Keratinocyte (primary cell): ENCODE results near the gene XPO1. TPM values are rescaled to one million over a fixed set of nuclear protein-coding genes. Genes with fewer than 3 reads are reported as not detected.

Experiments used
- DNase-seq: peaks from one replicate; pipeline ENCODE4 v3.0.0-alpha.2; 2011; ENCODE audit warnings: low read depth, missing footprints, low spot score
- FAIRE-seq: peaks from 2 replicates; lab custom pipeline; 2011; peaks lifted over from hg19 to GRCh38; lab: Jason Lieb, UNC
- H2AFZ ChIP-seq: 2 replicates; pipeline ENCODE4 v1.6.0; 2012; ENCODE audit warnings: low read length, control low read depth, inconsistent platforms; ENCODE audit not compliant: control insufficient read depth
- H3K27ac ChIP-seq: 2 replicates; pipeline ENCODE4 v1.5.1; 2011; ENCODE audit warnings: low read length; ENCODE audit not compliant: control insufficient read depth, insufficient read depth
- H3K27me3 ChIP-seq: 3 replicates; pipeline ENCODE4 v1.6.0; 2011; ENCODE audit warnings: low read length; ENCODE audit not compliant: control insufficient read depth, insufficient read depth; ENCODE audit errors: extremely low read depth
- H3K36me3 ChIP-seq, 2 experiments: 2 replicates in 1 of 2; 3 replicates in 1 of 2; pipeline ENCODE4 v1.5.1; 2011; ENCODE audit warnings: low read length in 2 of 2, mild to moderate bottlenecking in 1 of 2; ENCODE audit not compliant: control insufficient read depth in 2 of 2, insufficient read depth in 2 of 2; ENCODE audit errors: extremely low read depth in 1 of 2
- H3K4me1 ChIP-seq: 3 replicates; pipeline ENCODE4 v1.5.1; 2011; ENCODE audit warnings: low read length; ENCODE audit not compliant: control insufficient read depth, insufficient read depth; ENCODE audit errors: extremely low read depth
- H3K4me2 ChIP-seq: 3 replicates; pipeline ENCODE4 v1.6.0; 2011; ENCODE audit warnings: low read depth, low read length; ENCODE audit not compliant: control insufficient read depth, insufficient read depth; ENCODE audit errors: extremely low read depth
- H3K4me3 ChIP-seq, 3 experiments: fragments of 200-600 bp in 1 of 3; sonication (generic) in 1 of 3; 2 replicates in 2 of 3; 3 replicates in 1 of 3; pipeline ENCODE4 v1.5.1; 2011 to 2016; ENCODE audit warnings: low read length in 3 of 3, mild to moderate bottlenecking in 3 of 3, control low read depth in 2 of 3, inconsistent platforms in 1 of 3, low read depth in 1 of 3, mixed read lengths in 1 of 3, mixed run types in 1 of 3, moderate library complexity in 1 of 3; ENCODE audit not compliant: control insufficient read depth in 2 of 3, insufficient read depth in 2 of 3; ENCODE audit errors: extremely low read depth in 1 of 3
- H3K79me2 ChIP-seq: 2 replicates; pipeline ENCODE4 v1.6.0; 2012; ENCODE audit warnings: low read length; ENCODE audit not compliant: control insufficient read depth, insufficient read depth
- H3K9ac ChIP-seq: 3 replicates; pipeline ENCODE4 v1.6.0; 2011; ENCODE audit warnings: low read length; ENCODE audit not compliant: control insufficient read depth, insufficient read depth; ENCODE audit errors: extremely low read depth
- H3K9me1 ChIP-seq: 3 replicates; pipeline ENCODE4 v1.6.0; 2011; ENCODE audit warnings: low read length; ENCODE audit not compliant: control insufficient read depth, insufficient read depth; ENCODE audit errors: extremely low read depth
- H3K9me3 ChIP-seq: 2 replicates; pipeline ENCODE4 v1.5.1; 2012; ENCODE audit warnings: low read depth, low read length; ENCODE audit not compliant: control insufficient read depth
- H4K20me1 ChIP-seq: 3 replicates; pipeline ENCODE4 v1.6.0; 2011; ENCODE audit warnings: low read length; ENCODE audit not compliant: control insufficient read depth, insufficient read depth; ENCODE audit errors: extremely low read depth
- CTCF ChIP-seq, 3 experiments: IDR thresholded peaks in 1 of 3; conservative IDR thresholded peaks in 1 of 3; optimal IDR thresholded peaks in 1 of 3; 2 replicates in 2 of 3; 3 replicates in 1 of 3; pipeline versions ENCODE3 to v1.5.1; 2011; ENCODE audit warnings: low read length in 3 of 3, mild to moderate bottlenecking in 3 of 3, moderate library complexity in 2 of 3, control low read depth in 1 of 3, inconsistent platforms in 1 of 3; ENCODE audit not compliant: insufficient read depth in 2 of 3; ENCODE audit errors: extremely low read depth in 1 of 3
- EZH2 ChIP-seq: IDR thresholded peaks from one replicate; pipeline ENCODE4 v1.6.1; 2012; ENCODE audit warnings: inconsistent platforms, mild to moderate bottlenecking, low read length, moderate library complexity
- dilution Hi-C: fragments of 300-500 bp; cut with MboI; formaldehyde crosslinking; loops from one replicate; pipeline ENCODE4 v1.7.0; 2020; ENCODE audit warnings: low sequenced_read_pairs; ENCODE audit not compliant: extremely low pct_ligation_motif_present
- polyA plus RNA-seq, 5 experiments: library from polyadenylated mRNA; depleted of rRNA in 3 of 5; stranded (reverse) in 3 of 5; stranded (forward) in 1 of 5; unstranded in 1 of 5; fragments of >200 nt; gene quantifications; 1 replicate in 1 of 5; 2 replicates in 3 of 5; 3 replicates in 1 of 5; pipeline versions ENCODE4 v1.2.1 to v1.2.3, GENCODE V29; 2011 to 2012; ENCODE audit warnings: missing spikeins in 2 of 5, low read depth in 1 of 5, low replicate concordance in 1 of 5

The XPO1 gene
- polyA plus RNA-seq, 1 donor (not counting 4 experiments of a cell fraction or from before 2014, with no cell fraction given), result 144 TPM

GRCh38 chr2:61536180-61536571, 2.0 kb downstream of the XPO1 start:
- TF ChIP-seq EZH2 (no peak), CTCF (optimal IDR thresholded peaks at IDR 0.05 in 1 of 3, IDR thresholded peaks at IDR 0.05 in 1 of 3, conservative IDR thresholded peaks at IDR 0.05 in 1 of 3; ENCODE audit: extremely low read depth in 1 of 3, insufficient read depth in 2 of 3, low read length in 3 of 3) (no peak)
- H3K79me2 ChIP-seq, result peaks cover 67% of the 10 kb centered on the region
- H4K20me1 ChIP-seq, result peaks cover 9% of the 10 kb centered on the region
- no peaks in the 10 kb centered on the region for H3K9me3 ChIP-seq
- FAIRE-seq (peak; percentile 43), DNase-seq (no peak)
- H3K9me1 ChIP-seq, result no peaks in the 10 kb centered on the region
- H3K27me3 ChIP-seq, result no peaks in the 10 kb centered on the region
- peak overlapping the region; percentile 1 for H2AFZ ChIP-seq
- dilution Hi-C loops, result no loop called here
- peak overlapping the region; percentile 93 for H3K9ac ChIP-seq
- H3K4me2 ChIP-seq, result peak overlapping the region; percentile 77
- H3K27ac ChIP-seq, result peak overlapping the region; percentile 97
- peaks cover 1 to 5% of the 10 kb centered on the region in 2 experiments for H3K36me3 ChIP-seq
- H3K4me3 ChIP-seq, result peak overlapping the region; percentile 92 to 95 (median 93)
- peaks cover 17% of the 10 kb centered on the region for H3K4me1 ChIP-seq

GRCh38 chr2:61535449-61535848, 2.7 kb downstream of the XPO1 start:
- Histone ChIP-seq H3K36me3 (peaks cover 1 to 5% of the 10 kb centered on the region in 2 experiments), H3K27ac (peak overlapping the region; percentile 97), H3K9me1 (no peaks in the 10 kb centered on the region), H3K9ac (peak overlapping the region; percentile 93), H3K4me3 (peak overlapping the region; percentile 92 to 95 (median 93)), H3K9me3 (no peaks in the 10 kb centered on the region), H4K20me1 (peaks cover 9% of the 10 kb centered on the region), H3K27me3 (no peaks in the 10 kb centered on the region), H3K79me2 (peaks cover 74% of the 10 kb centered on the region), H3K4me1 (peaks cover 17% of the 10 kb centered on the region), H2AFZ (no peak overlapping the region), H3K4me2 (peak overlapping the region; percentile 77)
- no peak for TF ChIP-seq EZH2
- TF ChIP-seq CTCF (optimal IDR thresholded peaks at IDR 0.05 in 1 of 3, IDR thresholded peaks at IDR 0.05 in 1 of 3, conservative IDR thresholded peaks at IDR 0.05 in 1 of 3; ENCODE audit: extremely low read depth in 1 of 3, insufficient read depth in 2 of 3, low read length in 3 of 3), result no peak
- DNase-seq (no peak), FAIRE-seq (no peak)
- dilution Hi-C loops, result no loop called here
